Body of pancreas (tissue), 4 donors: Measurements from ENCODE around the gene OSBPL2.

ENCODE experiments used
- CTCF ChIP-seq, 7 experiments: fragments of 450-650 bp in 4 of 7; fragments of 200-600 bp in 3 of 7; sonication (generic) in 3 of 7; IDR thresholded peaks; one replicate each; pipeline ENCODE4 v1.5.1; 2016 to 2019; ENCODE audit warnings: antibody characterized with exemption in 7 of 7
- POLR2A ChIP-seq, 3 donors: fragments of 450-650 bp; IDR thresholded peaks; one replicate each; pipeline ENCODE4 v1.6.1; 2016; ENCODE audit warnings: antibody characterized with exemption in 3 of 3, mild to moderate bottlenecking in 2 of 3

DNA sequence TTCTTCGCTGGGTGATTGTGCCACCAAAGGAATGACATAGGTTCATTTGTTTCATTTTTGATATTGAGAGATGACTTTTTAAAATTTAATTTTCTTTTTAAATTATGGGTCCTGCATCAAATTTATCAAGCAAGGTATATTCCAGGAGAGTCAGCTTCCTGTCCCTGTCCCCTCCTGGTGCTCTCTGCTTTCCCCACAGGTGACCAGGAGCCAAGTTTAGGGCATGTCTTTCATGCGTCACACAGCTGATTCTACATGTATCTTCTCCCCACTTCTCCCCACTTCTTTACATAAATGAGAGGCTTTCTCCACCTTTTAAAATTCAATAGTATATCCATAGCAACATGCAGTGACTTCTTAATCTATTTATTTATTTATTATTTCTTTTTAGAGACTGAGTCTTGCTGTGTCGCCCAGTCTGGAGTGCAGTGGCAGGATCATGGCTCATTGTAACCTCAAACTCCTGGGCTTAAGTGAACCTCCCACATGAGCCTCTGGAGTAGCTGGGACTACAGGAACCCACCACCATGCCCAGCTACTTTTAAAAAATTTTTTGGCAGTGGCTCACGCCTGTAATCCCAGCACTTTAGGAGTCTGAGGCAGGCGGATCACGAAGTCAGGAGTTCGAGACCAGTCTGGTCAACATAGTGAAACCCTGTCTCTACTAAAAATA, 30.0 kb downstream of the OSBPL2 start:
- no peak for TF ChIP-seq POLR2A (IDR thresholded peaks at IDR 0.05)
- TF ChIP-seq CTCF (IDR thresholded peaks at IDR 0.05): no peak
